B cell (primary cell): Measurements from ENCODE around the gene HPD. TPM values are rescaled to one million over a fixed set of nuclear protein-coding genes. Genes with fewer than 3 reads are reported as not detected.

Experiments
- ATAC-seq: fragments of 200-7000 bp; cut with Tn5 transposase; one replicate; pipeline ENCODE4 v1.10.0; 2021; ENCODE audit warnings: low read depth, mild to moderate bottlenecking, moderate number of reproducible peaks, moderate library complexity
- CTCF ChIA-PET: fragments of 350-600 bp; sonication (Branson Sonifier 250); formaldehyde crosslinking; loops from one replicate; lab custom pipeline; 2021; ENCODE audit warnings: antibody characterized with exemption, inconsistent platforms; lab: Charles Lee
- POLR2A ChIA-PET: fragments of 350-600 bp; sonication (Branson Sonifier 250); formaldehyde crosslinking; loops from one replicate; lab custom pipeline; 2021; ENCODE audit warnings: antibody characterized with exemption; lab: Charles Lee
- DNase-seq: peaks from one replicate; pipeline ENCODE4 v3.0.0; 2013
- H2AFZ ChIP-seq: 2 replicates; pipeline ENCODE4 v1.6.1; 2012; ENCODE audit warnings: mild to moderate bottlenecking, low read depth, low read length; ENCODE audit not compliant: insufficient read depth, poor library complexity, severe bottlenecking
- H3K27ac ChIP-seq, 2 donors: 1 replicate in 1 of 2; 2 replicates in 1 of 2; pipeline ENCODE4 v1.5.1; 2012 to 2013; ENCODE audit warnings: low read length in 2 of 2, mild to moderate bottlenecking in 2 of 2, moderate library complexity in 1 of 2
- H3K27me3 ChIP-seq, 4 experiments: fragments of 200-600 bp in 1 of 4; sonication (generic) in 1 of 4; replicated peaks in 1 of 4; 1 replicate in 2 of 4; 2 replicates in 2 of 4; pipeline versions ENCODE4 v1.6.1 to v1.7.0; 2013 to 2016; ENCODE audit warnings: low read length in 3 of 4, mild to moderate bottlenecking in 2 of 4, mixed read lengths in 1 of 4, moderate library complexity in 1 of 4; ENCODE audit not compliant: insufficient read depth in 4 of 4, control insufficient read depth in 3 of 4; ENCODE audit errors: control extremely low read depth in 1 of 4
- H3K36me3 ChIP-seq, 2 experiments: replicated peaks in 1 of 2; 1 replicate in 1 of 2; 2 replicates in 1 of 2; pipeline versions ENCODE4 v1.6.1 to v1.7.1; 2013; ENCODE audit warnings: low read length in 1 of 2; ENCODE audit not compliant: insufficient read depth in 2 of 2, control insufficient read depth in 1 of 2; ENCODE audit errors: control extremely low read depth in 1 of 2, extremely low read depth in 1 of 2
- H3K4me1 ChIP-seq, 2 donors: fragments of 200-600 bp in 1 of 2; sonication (generic) in 1 of 2; 1 replicate in 1 of 2; 2 replicates in 1 of 2; pipeline versions ENCODE4 v1.5.1 to v1.6.1; 2013 to 2017; ENCODE audit warnings: low read length in 2 of 2; ENCODE audit not compliant: control insufficient read depth in 2 of 2, insufficient read depth in 2 of 2
- H3K4me2 ChIP-seq: replicated peaks from 2 replicates; pipeline ENCODE3; 2012; ENCODE audit warnings: mild to moderate bottlenecking, low read depth, low read length; ENCODE audit not compliant: poor library complexity, severe bottlenecking
- H3K4me3 ChIP-seq, 5 experiments: fragments of 200-600 bp in 1 of 5; sonication (generic) in 1 of 5; 1 replicate in 3 of 5; 2 replicates in 2 of 5; pipeline versions ENCODE4 v1.5.1 to v1.7.0; 2011 to 2016; ENCODE audit warnings: low read length in 4 of 5, mild to moderate bottlenecking in 4 of 5, low read depth in 2 of 5, control low read depth in 1 of 5, moderate library complexity in 1 of 5; ENCODE audit not compliant: insufficient read depth in 1 of 5; ENCODE audit errors: control extremely low read depth in 1 of 5, extremely low read depth in 1 of 5
- H3K79me2 ChIP-seq: fragments of 200-600 bp; sonication (generic); one replicate; pipeline ENCODE4 v1.6.0; 2016; ENCODE audit warnings: low read length; ENCODE audit not compliant: control insufficient read depth, insufficient read depth
- H3K9ac ChIP-seq: fragments of 200-600 bp; sonication (generic); 2 replicates; pipeline ENCODE4 v1.6.1; 2017; ENCODE audit warnings: mild to moderate bottlenecking, low read length, moderate library complexity
- H3K9me3 ChIP-seq, 3 donors: one replicate each; pipeline versions ENCODE4 v1.6.1 to v1.7.1; 2013; ENCODE audit warnings: low read length in 2 of 3; ENCODE audit not compliant: control insufficient read depth in 2 of 3, insufficient read depth in 1 of 3; ENCODE audit errors: control extremely low read depth in 1 of 3
- H4K20me1 ChIP-seq: 2 replicates; pipeline ENCODE4 v1.6.0; 2012; ENCODE audit warnings: mild to moderate bottlenecking, low read length; ENCODE audit not compliant: insufficient read depth, control insufficient read depth, poor library complexity, severe bottlenecking
- H3K27ac Mint-ChIP-seq: one replicate; pipeline ENCODE4 v1.8.0; 2021; ENCODE audit warnings: mixed read lengths
- H3K27me3 Mint-ChIP-seq: one replicate; pipeline ENCODE4 v1.8.0; 2021; ENCODE audit warnings: mixed read lengths
- H3K4me1 Mint-ChIP-seq: one replicate; pipeline ENCODE4 v1.8.0; 2021; ENCODE audit warnings: mixed read lengths
- H3K4me3 Mint-ChIP-seq: one replicate; pipeline ENCODE4 v1.8.0; 2021; ENCODE audit warnings: mixed read lengths
- H3K9me3 Mint-ChIP-seq: one replicate; pipeline ENCODE4 v1.8.0; 2022; ENCODE audit warnings: mixed read lengths; ENCODE audit not compliant: insufficient read depth
- CTCF ChIP-seq: fragments of 200-600 bp; IDR thresholded peaks from one replicate; pipeline ENCODE4 v1.8.0; 2022; ENCODE audit warnings: antibody characterized with exemption, mild to moderate bottlenecking
- EZH2 ChIP-seq: IDR thresholded peaks from 2 replicates; pipeline ENCODE4 v1.6.1; 2012; ENCODE audit warnings: borderline replicate concordance, low read depth, mild to moderate bottlenecking, moderate library complexity, low read length; ENCODE audit not compliant: insufficient read depth, poor library complexity, severe bottlenecking
- WGBS: methylation state at CpG from one replicate; pipeline ENCODE4 v1.1.5; 2013; ENCODE audit warnings: missing lambda C conversion rate; ENCODE audit not compliant: insufficient coverage; 5-methylcytosine and 5-hydroxymethylcytosine counted together
- intact Hi-C: fragments of 100-400 bp; cut with micrococcal nuclease; formaldehyde crosslinking; loops from one replicate; pipeline ENCODE4 v1.10.0; 2022
- polyA plus RNA-seq: library from polyadenylated mRNA; depleted of rRNA; stranded (reverse); fragments of >200 nt; gene quantifications from 2 replicates; pipeline ENCODE4 v1.2.3, GENCODE V29; 2012
- total RNA-seq, 2 donors: library from RNA; stranded (reverse); fragments of 120-200 nt in 1 of 2; gene quantifications; 1 replicate in 1 of 2; 2 replicates in 1 of 2; pipeline versions ENCODE4 v1.2.3 to v1.2.4, GENCODE V29; 2013 to 2022

Gene HPD
- total and polyA plus RNA-seq, 2 donors (not counting 1 experiment from before 2014, with no cell fraction given) = not detected

GRCh38 chr12:121802843-121803698, 55.6 kb downstream of the HPD start:
- Histone ChIP-seq H3K36me3 (peaks cover 3 to 28% of the 10 kb centered on the region in 2 experiments), H3K79me2 (peaks cover 66% of the 10 kb centered on the region), H3K4me1 (peaks cover 33 to 53% of the 10 kb centered on the region in 2 donors), H4K20me1 (peaks cover 30% of the 10 kb centered on the region), H2AFZ (peak overlapping the region; percentile 90), H3K4me3 (peak overlapping the region; percentile 79 to 95 (median 89)), H3K9ac (peak overlapping the region; percentile 85), H3K27ac (peak overlapping the region; percentile 97), H3K27me3 (no peaks in the 10 kb centered on the region), H3K9me3 (no peaks in the 10 kb centered on the region), H3K4me2 (peak overlapping the region; percentile 94)
- WGBS = under 1% methylated on average over 51 of the region's 65 CpGs
- H3K4me1 Mint-ChIP-seq = peaks cover 50% of the 10 kb centered on the region
- no peaks in the 10 kb centered on the region for H3K27me3 Mint-ChIP-seq
- H3K9me3 Mint-ChIP-seq = no peaks in the 10 kb centered on the region
- peak; percentile 51 for ATAC-seq
- CTCF ChIA-PET = interaction anchor here (0.6 to 33.5 kb wide), 4 partner anchors 0 to 388 kb away, joined by 3 to 1947 read pairs (median 976); partner anchors contain the start of genes RHOF and SETD1B
- peak overlapping the region; percentile 90 for H3K4me3 Mint-ChIP-seq
- intact Hi-C loops = loop anchor here (1.0 to 10.0 kb wide), 6 partner anchors 8 to 702 kb away; partner anchors contain the start of gene ZCCHC8
- peak; percentile 98 for DNase-seq
- peak overlapping the region; percentile 98 for H3K27ac Mint-ChIP-seq
- POLR2A ChIA-PET = interaction anchor here (0.6 to 13.7 kb wide), 11 partner anchors 8 to 423 kb away, joined by 3 to 267 read pairs (median 4); partner anchors contain the start of genes DIABLO, PSMD9, RHOF and RNF34
- TF ChIP-seq CTCF (no peak), EZH2 (no peak)
